Liver (tissue), 9 donors: ENCODE measurements around the gene MINAR1. TPM values are rescaled to one million over a fixed set of nuclear protein-coding genes. Genes with fewer than 3 reads are reported as not detected.

ENCODE experiments used
- DNase-seq: peaks from one replicate; pipeline ENCODE4 v3.0.0-alpha.2; 2017; ENCODE audit warnings: low spot score
- H3K27ac ChIP-seq, 2 donors: one replicate each; pipeline ENCODE4 v1.7.0; 2013; ENCODE audit warnings: inconsistent platforms in 2 of 2, low read length in 2 of 2, control low read depth in 1 of 2, low read depth in 1 of 2, mild to moderate bottlenecking in 1 of 2
- H3K27me3 ChIP-seq, 4 donors: one replicate each; pipeline versions ENCODE4 v1.6.1 to v1.7.0; 2013; ENCODE audit warnings: low read length in 3 of 4, inconsistent platforms in 1 of 4, mild to moderate bottlenecking in 1 of 4, moderate library complexity in 1 of 4; ENCODE audit not compliant: control insufficient read depth in 4 of 4, insufficient read depth in 4 of 4
- H3K36me3 ChIP-seq, 4 donors: one replicate each; pipeline versions ENCODE4 v1.6.1 to v1.7.0; 2013; ENCODE audit warnings: low read length in 3 of 4, mild to moderate bottlenecking in 3 of 4, low read depth in 1 of 4, moderate library complexity in 1 of 4; ENCODE audit not compliant: control insufficient read depth in 4 of 4, insufficient read depth in 3 of 4
- H3K4me1 ChIP-seq, 4 donors: one replicate each; pipeline versions ENCODE4 v1.6.1 to v1.7.0; 2013; ENCODE audit warnings: low read length in 3 of 4, mild to moderate bottlenecking in 3 of 4, moderate library complexity in 1 of 4; ENCODE audit not compliant: control insufficient read depth in 4 of 4, insufficient read depth in 4 of 4
- H3K4me3 ChIP-seq, 3 donors: one replicate each; pipeline versions ENCODE4 v1.6.1 to v1.7.0; 2013; ENCODE audit warnings: low read length in 3 of 3, control low read depth in 1 of 3, low read depth in 1 of 3, mild to moderate bottlenecking in 1 of 3
- H3K9ac ChIP-seq, 2 donors: one replicate each; pipeline ENCODE4 v1.7.0; 2013; ENCODE audit warnings: low read length in 2 of 2, mild to moderate bottlenecking in 2 of 2, moderate library complexity in 2 of 2, control low read depth in 1 of 2, low read depth in 1 of 2
- H3K9me3 ChIP-seq, 4 donors: one replicate each; pipeline versions ENCODE4 v1.6.1 to v1.7.0; 2013; ENCODE audit warnings: low read length in 3 of 4; ENCODE audit not compliant: control insufficient read depth in 4 of 4
- EGR1 ChIP-seq, 2 donors: IDR thresholded peaks; 2 replicates each; pipeline ENCODE4 v1.6.1; 2016 to 2018; ENCODE audit warnings: antibody characterized with exemption in 2 of 2, low read depth in 2 of 2
- FOXA1 ChIP-seq: IDR thresholded peaks from 2 replicates; pipeline ENCODE4 v1.6.1; 2016; ENCODE audit warnings: antibody characterized with exemption
- FOXA2 ChIP-seq: IDR thresholded peaks from 2 replicates; pipeline ENCODE4 v1.6.1; 2016; ENCODE audit warnings: antibody characterized with exemption
- GABPA ChIP-seq, 2 donors: IDR thresholded peaks in 1 of 2; conservative IDR thresholded peaks in 1 of 2; 2 replicates each; pipeline ENCODE4 v1.6.1; 2016; ENCODE audit warnings: antibody characterized with exemption in 2 of 2, mild to moderate bottlenecking in 1 of 2, moderate library complexity in 1 of 2
- HNF4A ChIP-seq, 2 donors: conservative IDR thresholded peaks; 2 replicates each; pipeline ENCODE4 v1.6.1; 2016; ENCODE audit warnings: antibody characterized with exemption in 2 of 2, mild to moderate bottlenecking in 2 of 2
- JUND ChIP-seq, 2 donors: IDR thresholded peaks; 2 replicates each; pipeline ENCODE4 v1.6.1; 2016; ENCODE audit warnings: antibody characterized with exemption in 2 of 2
- NR2F2 ChIP-seq: IDR thresholded peaks from 2 replicates; pipeline ENCODE4 v1.6.1; 2016; ENCODE audit warnings: antibody characterized with exemption
- RAD21 ChIP-seq, 2 donors: IDR thresholded peaks; 2 replicates each; pipeline ENCODE4 v1.6.1; 2016; ENCODE audit warnings: antibody characterized with exemption in 2 of 2, mild to moderate bottlenecking in 2 of 2
- RXRA ChIP-seq, 2 donors: IDR thresholded peaks; 2 replicates each; pipeline ENCODE4 v1.6.1; 2017 to 2018; ENCODE audit warnings: antibody characterized with exemption in 2 of 2, mild to moderate bottlenecking in 1 of 2
- SP1 ChIP-seq: IDR thresholded peaks from 2 replicates; pipeline ENCODE4 v1.6.1; 2018; ENCODE audit warnings: antibody characterized with exemption, mild to moderate bottlenecking
- TAF1 ChIP-seq: conservative IDR thresholded peaks from 2 replicates; pipeline ENCODE4 v1.6.1; 2016; ENCODE audit warnings: antibody characterized with exemption, mild to moderate bottlenecking
- YY1 ChIP-seq: IDR thresholded peaks from 2 replicates; pipeline ENCODE4 v1.6.1; 2016; ENCODE audit warnings: antibody characterized with exemption, mild to moderate bottlenecking
- WGBS: extraction: QIAGEN DNeasy Blood & Tissue Kit; methylation state at CpG from one replicate; pipeline ENCODE4 v1.1.7; 2013; 5-methylcytosine and 5-hydroxymethylcytosine counted together
- polyA plus RNA-seq, 2 donors: library from polyadenylated mRNA; stranded (reverse) in 1 of 2; unstranded in 1 of 2; fragments of 200-250 nt in 1 of 2; fragments of >200 nt in 1 of 2; fragmentation: Nextera tagmentation in 1 of 2; extraction: Ambion mirVana in 1 of 2; gene quantifications; one replicate each; pipeline versions ENCODE4 v1.2.1 to v1.2.3, GENCODE V29; 2013 to 2015
- total RNA-seq, 2 donors: library from RNA; depleted of rRNA; stranded (reverse); fragments of >200 nt; gene quantifications; one replicate each; pipeline ENCODE4 v1.2.3, GENCODE V29; 2014
- TF ChIP-seq, protein P1 (sequence below): IDR thresholded peaks from 2 replicates; pipeline ENCODE4 v1.6.1; 2016; ENCODE audit warnings: antibody characterized with exemption
- TF ChIP-seq, protein P2 (sequence below): IDR thresholded peaks from 2 replicates; pipeline ENCODE4 v1.6.1; 2016; ENCODE audit warnings: antibody characterized with exemption
- TF ChIP-seq, protein P3 (sequence below): IDR thresholded peaks from 2 replicates; pipeline ENCODE4 v1.6.1; 2016; ENCODE audit warnings: antibody characterized with exemption, mild to moderate bottlenecking
- TF ChIP-seq, protein P4 (sequence below): fragments of 150-350 bp; IDR thresholded peaks from 2 replicates; pipeline ENCODE4 v1.5.1; 2017; ENCODE audit warnings: improper control_type of control experiment, low read depth, low read length; ENCODE audit not compliant: missing input control
- TF ChIP-seq, protein P5 (sequence below): IDR thresholded peaks from 2 replicates; pipeline ENCODE4 v1.6.1; 2016; ENCODE audit warnings: antibody characterized with exemption
- donor health status: healthy.
- donor health status: healthy.
- donor health status: healthy.
- donor health status: healthy.
- donor health status: healthy.

MINAR1 gene
- total and polyA plus RNA-seq, 4 donors = 0.01 to 0.14 (median 0.07) TPM

DNA sequence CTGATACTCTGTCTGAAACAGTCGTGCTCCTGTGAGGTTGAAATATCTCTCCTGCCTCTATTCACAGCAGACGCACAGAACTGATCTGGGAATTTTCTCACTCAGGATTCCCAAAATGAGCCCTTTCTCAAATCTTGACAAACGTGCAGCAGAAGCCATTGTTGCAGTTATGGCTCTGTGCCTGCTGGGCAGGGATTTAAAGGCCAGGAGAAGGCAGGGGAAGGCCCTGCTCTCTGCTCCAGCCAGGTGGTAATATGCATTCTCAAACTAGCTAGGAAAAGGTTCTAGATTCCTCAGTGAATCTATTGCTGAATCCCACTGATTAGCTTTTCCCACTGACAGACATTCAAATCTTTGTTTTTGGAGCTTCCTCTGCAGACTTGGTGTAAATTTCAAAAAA is 2.2 kb downstream of the MINAR1 start:
- H3K36me3 ChIP-seq = no peaks in the 10 kb centered on the region
- TF ChIP-seq, protein P1, sequence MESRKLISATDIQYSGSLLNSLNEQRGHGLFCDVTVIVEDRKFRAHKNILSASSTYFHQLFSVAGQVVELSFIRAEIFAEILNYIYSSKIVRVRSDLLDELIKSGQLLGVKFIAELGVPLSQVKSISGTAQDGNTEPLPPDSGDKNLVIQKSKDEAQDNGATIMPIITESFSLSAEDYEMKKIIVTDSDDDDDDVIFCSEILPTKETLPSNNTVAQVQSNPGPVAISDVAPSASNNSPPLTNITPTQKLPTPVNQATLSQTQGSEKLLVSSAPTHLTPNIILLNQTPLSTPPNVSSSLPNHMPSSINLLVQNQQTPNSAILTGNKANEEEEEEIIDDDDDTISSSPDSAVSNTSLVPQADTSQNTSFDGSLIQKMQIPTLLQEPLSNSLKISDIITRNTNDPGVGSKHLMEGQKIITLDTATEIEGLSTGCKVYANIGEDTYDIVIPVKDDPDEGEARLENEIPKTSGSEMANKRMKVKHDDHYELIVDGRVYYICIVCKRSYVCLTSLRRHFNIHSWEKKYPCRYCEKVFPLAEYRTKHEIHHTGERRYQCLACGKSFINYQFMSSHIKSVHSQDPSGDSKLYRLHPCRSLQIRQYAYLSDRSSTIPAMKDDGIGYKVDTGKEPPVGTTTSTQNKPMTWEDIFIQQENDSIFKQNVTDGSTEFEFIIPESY = no peak
- TF ChIP-seq RXRA (IDR thresholded peaks at IDR 0.05) = no peak
- TF ChIP-seq HNF4A (conservative IDR thresholded peaks at IDR 0.05) = no peak
- no peak for TF ChIP-seq FOXA1
- TF ChIP-seq, protein P2, sequence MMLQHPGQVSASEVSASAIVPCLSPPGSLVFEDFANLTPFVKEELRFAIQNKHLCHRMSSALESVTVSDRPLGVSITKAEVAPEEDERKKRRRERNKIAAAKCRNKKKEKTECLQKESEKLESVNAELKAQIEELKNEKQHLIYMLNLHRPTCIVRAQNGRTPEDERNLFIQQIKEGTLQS = no peak
- peaks cover 3 to 16% (median 7%) of the 10 kb centered on the region in 4 donors for H3K27me3 ChIP-seq
- H3K27ac ChIP-seq = no peak overlapping the region
- no peak overlapping the region for H3K4me3 ChIP-seq
- no peak for DNase-seq
- 66% methylated on average over 3 of the region's 3 CpGs for WGBS
- H3K9ac ChIP-seq = no peak overlapping the region
- peaks cover 8 to 20% (median 12%) of the 10 kb centered on the region in 4 donors for H3K4me1 ChIP-seq
- H3K9me3 ChIP-seq = no peaks in the 10 kb centered on the region

DNA sequence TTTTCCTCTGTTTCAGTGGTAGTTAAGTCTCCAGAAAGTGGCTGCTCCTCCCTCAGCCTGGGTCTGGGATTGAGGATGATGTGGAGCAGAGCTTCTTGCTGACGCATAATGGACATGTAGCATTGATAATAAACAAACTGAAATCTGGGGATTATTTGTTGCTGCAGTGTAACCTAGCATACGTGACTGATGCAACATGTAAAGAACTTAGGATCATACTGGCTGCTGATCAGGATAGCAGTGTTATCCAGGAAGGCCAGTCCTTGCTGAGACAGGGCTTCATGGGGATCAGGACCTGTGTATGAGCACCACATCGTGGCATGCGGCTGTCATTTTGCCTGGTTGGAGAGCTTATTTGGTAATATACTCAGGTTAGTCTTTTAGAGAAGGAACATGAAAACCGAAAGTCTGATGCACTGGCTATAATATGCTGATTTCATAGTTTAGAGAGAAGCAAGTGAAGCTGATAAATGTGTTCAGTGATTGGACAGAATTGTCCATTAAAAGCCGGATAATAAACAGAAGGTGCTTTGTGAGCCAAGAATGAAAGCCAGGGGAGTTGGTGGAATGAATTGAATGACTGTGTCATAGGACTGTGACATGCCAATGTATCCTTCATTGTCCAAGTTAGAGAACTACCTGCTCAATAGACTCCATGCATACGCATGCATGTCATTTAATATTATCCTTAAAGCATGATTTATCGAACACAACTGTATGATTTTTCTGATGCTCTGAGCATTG is 4.1 kb downstream of the MINAR1 start:
- DNase-seq = no peak
- TF ChIP-seq YY1 (no peak), HNF4A (conservative IDR thresholded peaks at IDR 0.05) (no peak), GABPA (IDR thresholded peaks at IDR 0.05 in 1 of 2, conservative IDR thresholded peaks at IDR 0.05 in 1 of 2) (no peak), RXRA (IDR thresholded peaks at IDR 0.05) (no peak), FOXA1 (no peak), NR2F2 (no peak), RAD21 (IDR thresholded peaks at IDR 0.05) (no peak), SP1 (no peak), EGR1 (IDR thresholded peaks at IDR 0.05; ENCODE audit: low read depth in 2 of 2) (no peak), FOXA2 (no peak), JUND (IDR thresholded peaks at IDR 0.05) (no peak), TAF1 (no peak)
- TF ChIP-seq, protein P3, sequence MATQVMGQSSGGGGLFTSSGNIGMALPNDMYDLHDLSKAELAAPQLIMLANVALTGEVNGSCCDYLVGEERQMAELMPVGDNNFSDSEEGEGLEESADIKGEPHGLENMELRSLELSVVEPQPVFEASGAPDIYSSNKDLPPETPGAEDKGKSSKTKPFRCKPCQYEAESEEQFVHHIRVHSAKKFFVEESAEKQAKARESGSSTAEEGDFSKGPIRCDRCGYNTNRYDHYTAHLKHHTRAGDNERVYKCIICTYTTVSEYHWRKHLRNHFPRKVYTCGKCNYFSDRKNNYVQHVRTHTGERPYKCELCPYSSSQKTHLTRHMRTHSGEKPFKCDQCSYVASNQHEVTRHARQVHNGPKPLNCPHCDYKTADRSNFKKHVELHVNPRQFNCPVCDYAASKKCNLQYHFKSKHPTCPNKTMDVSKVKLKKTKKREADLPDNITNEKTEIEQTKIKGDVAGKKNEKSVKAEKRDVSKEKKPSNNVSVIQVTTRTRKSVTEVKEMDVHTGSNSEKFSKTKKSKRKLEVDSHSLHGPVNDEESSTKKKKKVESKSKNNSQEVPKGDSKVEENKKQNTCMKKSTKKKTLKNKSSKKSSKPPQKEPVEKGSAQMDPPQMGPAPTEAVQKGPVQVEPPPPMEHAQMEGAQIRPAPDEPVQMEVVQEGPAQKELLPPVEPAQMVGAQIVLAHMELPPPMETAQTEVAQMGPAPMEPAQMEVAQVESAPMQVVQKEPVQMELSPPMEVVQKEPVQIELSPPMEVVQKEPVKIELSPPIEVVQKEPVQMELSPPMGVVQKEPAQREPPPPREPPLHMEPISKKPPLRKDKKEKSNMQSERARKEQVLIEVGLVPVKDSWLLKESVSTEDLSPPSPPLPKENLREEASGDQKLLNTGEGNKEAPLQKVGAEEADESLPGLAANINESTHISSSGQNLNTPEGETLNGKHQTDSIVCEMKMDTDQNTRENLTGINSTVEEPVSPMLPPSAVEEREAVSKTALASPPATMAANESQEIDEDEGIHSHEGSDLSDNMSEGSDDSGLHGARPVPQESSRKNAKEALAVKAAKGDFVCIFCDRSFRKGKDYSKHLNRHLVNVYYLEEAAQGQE = no peak
- TF ChIP-seq, protein P2 = no peak
- TF ChIP-seq, protein P1 = no peak
- TF ChIP-seq, protein P4, sequence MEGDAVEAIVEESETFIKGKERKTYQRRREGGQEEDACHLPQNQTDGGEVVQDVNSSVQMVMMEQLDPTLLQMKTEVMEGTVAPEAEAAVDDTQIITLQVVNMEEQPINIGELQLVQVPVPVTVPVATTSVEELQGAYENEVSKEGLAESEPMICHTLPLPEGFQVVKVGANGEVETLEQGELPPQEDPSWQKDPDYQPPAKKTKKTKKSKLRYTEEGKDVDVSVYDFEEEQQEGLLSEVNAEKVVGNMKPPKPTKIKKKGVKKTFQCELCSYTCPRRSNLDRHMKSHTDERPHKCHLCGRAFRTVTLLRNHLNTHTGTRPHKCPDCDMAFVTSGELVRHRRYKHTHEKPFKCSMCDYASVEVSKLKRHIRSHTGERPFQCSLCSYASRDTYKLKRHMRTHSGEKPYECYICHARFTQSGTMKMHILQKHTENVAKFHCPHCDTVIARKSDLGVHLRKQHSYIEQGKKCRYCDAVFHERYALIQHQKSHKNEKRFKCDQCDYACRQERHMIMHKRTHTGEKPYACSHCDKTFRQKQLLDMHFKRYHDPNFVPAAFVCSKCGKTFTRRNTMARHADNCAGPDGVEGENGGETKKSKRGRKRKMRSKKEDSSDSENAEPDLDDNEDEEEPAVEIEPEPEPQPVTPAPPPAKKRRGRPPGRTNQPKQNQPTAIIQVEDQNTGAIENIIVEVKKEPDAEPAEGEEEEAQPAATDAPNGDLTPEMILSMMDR = no peak
- TF ChIP-seq, protein P5, sequence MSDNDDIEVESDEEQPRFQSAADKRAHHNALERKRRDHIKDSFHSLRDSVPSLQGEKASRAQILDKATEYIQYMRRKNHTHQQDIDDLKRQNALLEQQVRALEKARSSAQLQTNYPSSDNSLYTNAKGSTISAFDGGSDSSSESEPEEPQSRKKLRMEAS = no peak
- peaks cover 1 to 11% (median 7%) of the 10 kb centered on the region in 4 donors for H3K27me3 ChIP-seq
- peaks cover 8 to 18% (median 12%) of the 10 kb centered on the region in 4 donors for H3K4me1 ChIP-seq
- no peaks in the 10 kb centered on the region for H3K9me3 ChIP-seq
- no peaks in the 10 kb centered on the region for H3K36me3 ChIP-seq
- H3K9ac ChIP-seq = no peak overlapping the region
- H3K4me3 ChIP-seq = no peak overlapping the region
- H3K27ac ChIP-seq = no peak overlapping the region
- 65% methylated on average over 8 of the region's 8 CpGs for WGBS
